HEK293T (cell line): ENCODE measurements around the gene EYS.
"Not testable (repeated sequence)": the region's sequence is repeated elsewhere in the genome, so short reads cannot be mapped to it uniquely, and the experiment has no call there.

ENCODE experiments used
- SP1 ChIP-seq: fragments of 450-650 bp; IDR thresholded peaks from 2 replicates; pipeline ENCODE4 v1.6.1; 2017
- TARDBP ChIP-seq: fragments of 450-650 bp; IDR thresholded peaks from 2 replicates; pipeline ENCODE4 v1.6.1; 2016

DNA sequence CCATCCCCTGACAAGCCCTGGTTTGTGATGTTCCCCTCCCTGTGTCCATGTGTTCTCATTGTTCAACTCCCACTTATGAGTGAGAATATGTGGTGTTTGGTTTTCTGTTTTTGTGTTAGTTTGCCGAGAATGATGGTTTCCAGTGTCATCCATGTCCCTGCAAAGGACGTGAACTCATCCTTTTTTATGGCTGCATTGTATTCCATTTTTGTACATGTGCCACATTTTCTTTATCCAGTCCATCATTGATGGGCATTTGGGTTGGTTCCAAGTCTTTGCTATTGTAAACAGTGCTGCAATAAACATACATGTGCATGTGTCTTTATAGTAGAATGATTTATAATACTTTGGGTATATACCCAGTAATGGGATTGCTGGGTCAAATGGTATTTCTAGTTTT lies 1468.1 kb downstream of the EYS start:
- not testable (repeated sequence) for TF ChIP-seq SP1, TARDBP
